CD4-positive, alpha-beta T cell treated with Interleukin-12 subunit alpha and Interleukin-12 subunit beta, for 1 hour (primary cell): ENCODE measurements around the gene TAS2R50.

Source experiments
- DNase-seq: peaks from one replicate; pipeline ENCODE4 v3.0.0-alpha.2; 2020

The TAS2R50 gene

DNA sequence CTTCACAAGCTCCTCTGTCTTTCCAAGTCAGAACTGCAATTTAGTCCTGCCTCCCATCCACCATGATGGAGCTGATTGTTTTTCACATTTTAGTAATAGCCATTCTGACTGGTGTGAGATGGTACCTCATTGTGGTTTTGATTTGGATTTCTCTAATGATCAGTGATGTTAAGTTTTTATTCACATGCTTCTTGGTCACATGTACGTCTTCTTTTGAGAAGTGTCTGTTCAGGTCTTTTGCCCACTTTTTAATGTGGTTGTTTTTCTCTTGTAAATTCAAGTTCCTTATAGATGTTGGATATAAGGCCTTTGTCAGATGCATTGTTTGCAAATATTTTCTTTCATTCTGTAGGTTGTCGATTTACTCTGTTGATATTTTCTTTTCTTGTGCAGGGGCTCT lies 43.5 kb downstream of the TAS2R50 start:
- DNase-seq = no peak

- no peak for DNase-seq
Measured at GRCh38 chr12:10941916-10942607, 44.6 kb downstream of the TAS2R50 start.

DNA sequence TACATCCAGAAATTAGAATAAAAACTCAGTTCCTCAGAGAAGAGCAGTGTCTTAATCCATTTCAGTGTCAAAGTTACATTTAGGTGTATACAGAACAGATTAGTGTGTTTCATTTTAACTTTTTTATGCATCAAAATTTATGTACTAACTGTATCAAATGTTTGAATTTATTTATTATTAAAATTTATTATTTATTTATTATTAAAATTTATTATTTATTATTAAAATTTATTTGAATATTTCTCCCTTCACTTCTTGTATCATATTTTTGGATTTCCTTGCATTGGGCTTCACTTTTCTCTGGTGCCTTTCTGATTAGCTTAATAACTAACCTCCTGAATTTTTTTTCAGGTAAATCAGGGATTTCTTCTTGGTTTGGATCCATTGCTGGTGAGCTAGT lies 45.3 kb downstream of the TAS2R50 start:
- DNase-seq = no peak

- no peak for DNase-seq
Measured at GRCh38 chr12:10940389-10940788, 46.3 kb downstream of the TAS2R50 start.

- no peak for DNase-seq
Measured at GRCh38 chr12:10939163-10939562, 47.5 kb downstream of the TAS2R50 start, which contains the start of gene TAS2R14. TSS of gene TAS2R14 (minus strand) at chr12:10939263. CDS start at chr12:10939207, 56 bp downstream.

GRCh38 chr12:10936506-10936905 lies 50.2 kb downstream of the TAS2R50 start:
- DNase-seq = no peak
